HG02610 (cell line): Measurements from ENCODE around the gene COL4A5.
"Not testable (repeated sequence)": the region's sequence is repeated elsewhere in the genome, so short reads cannot be mapped to it uniquely, and the experiment has no call there.

Source experiments
- ATAC-seq: cut with Tn5 transposase; IDR thresholded peaks from one replicate; pipeline ENCODE4 v1.9.1; 2021; ENCODE audit warnings: mild to moderate bottlenecking, moderate library complexity; ENCODE audit not compliant: unreplicated experiment

The COL4A5 gene

DNA sequence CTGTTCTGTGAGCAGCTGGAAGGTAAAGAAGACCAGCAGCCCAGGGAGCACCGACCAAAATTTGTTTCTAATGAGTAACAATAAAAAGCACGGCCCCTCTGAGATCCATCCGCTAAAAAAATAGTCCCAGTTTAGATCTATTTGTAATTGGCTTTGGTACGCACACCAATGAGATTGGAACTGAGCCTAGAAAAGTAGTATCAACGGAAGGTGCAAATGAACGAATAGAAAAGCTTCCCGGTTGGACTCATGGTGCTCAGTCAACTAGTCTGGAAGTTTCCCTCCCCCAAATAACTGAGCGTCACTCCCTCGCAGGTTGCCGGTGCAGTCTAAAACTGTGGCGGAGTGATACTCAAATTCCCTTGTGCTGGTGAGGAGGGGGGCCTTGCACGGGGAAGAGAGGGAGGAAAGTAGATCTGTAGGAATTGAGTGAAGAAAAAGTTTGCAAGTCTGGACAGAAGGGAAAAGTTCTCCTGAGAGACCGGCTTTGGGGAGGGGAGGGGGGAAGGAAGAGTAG is at the start of gene COL4A5:
TSS of gene COL4A5 (plus strand) at position 413 of the 517 bp plus-strand sequence. CDS start 288 bp downstream, outside the sequence.
- ATAC-seq = no peak

DNA sequence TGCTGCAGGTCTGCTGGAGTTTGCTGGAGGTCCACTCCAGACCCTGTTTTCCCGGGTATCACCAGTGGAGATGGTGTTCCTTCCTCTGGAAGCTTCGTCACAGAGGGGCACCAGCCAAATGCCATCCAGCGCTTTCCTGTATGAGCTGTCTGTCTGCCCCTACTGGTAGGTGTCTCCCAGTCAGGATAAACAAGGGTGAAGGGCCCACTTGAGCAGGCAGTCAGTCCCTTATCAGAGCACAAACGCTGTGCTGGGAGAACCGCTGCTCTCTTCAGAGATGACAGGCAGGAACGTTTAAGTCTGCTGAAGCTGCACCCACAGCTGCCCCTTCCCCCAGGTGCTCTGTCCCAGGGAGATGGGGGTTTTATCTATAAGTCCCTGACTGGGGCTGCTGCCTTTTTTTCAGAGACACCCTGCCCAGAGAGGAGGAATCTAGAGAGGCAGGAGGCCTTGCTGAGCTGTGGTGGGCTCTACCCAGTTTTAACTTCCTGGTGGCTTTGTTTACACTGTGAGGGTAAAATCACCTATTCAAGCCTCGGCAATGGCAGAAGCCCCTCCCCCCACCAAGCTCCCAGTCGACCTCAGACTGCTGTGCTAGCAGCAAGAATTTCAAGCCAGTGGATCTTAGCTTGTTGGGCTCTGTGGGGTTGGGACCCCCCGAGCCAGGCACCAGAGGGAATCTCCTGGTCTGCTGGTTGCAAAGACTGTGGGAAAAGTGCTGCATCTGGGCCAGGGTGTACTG is 48.5 kb upstream of the COL4A5 start:
- not testable (repeated sequence) for ATAC-seq

DNA sequence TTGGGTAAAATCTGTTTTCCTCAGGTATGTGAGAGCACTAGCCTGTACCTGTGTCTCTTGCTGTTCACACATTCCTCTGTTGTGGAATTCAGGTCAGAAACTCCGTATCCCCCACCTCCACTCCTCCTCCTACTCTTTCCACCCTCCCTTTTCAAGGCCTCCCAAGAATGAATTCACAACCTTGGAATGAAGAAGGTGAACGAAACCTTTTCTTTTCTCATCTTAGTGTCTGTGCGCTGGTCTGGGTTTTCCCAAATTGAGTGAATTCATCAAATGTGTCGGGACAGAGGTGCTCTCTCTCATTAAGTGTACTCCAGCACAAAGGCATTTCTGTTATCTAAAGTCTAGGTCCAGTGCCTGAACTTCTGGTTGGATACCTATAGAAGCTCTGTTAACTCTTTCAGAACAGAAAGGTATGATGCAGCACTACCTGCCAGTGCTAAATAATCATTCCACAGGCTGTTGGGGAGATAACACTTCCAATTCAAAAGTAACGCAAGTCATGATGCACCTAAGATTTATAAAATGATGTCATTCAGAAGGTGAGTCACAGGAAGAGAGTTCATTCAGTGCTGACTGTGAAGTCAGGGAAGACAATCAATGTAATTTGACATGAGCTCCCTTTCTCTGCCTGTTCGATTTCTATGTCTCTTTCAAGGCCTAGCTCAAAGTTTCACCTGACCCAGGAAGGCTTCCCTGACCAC is 43.3 kb upstream of the COL4A5 start:
- ATAC-seq = no peak

DNA sequence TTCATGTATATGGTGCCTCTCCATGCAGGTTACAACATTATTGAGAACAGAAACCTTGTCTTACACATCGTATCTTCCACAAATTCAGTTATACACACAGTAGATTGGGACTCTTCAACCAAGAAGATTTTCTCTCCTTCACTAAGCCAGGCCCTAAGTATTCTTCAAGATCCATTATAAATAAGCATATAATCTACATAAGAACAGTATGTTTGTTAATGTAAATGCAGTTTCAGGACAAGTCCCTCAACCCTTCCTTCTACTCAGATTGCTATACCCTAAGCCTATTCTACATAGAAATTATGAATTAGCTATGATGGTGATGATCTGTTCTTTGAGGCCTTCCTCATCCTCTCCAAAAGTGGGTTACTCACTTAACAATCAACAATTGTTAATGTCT is 42.7 kb upstream of the COL4A5 start:
- ATAC-seq = no peak

DNA sequence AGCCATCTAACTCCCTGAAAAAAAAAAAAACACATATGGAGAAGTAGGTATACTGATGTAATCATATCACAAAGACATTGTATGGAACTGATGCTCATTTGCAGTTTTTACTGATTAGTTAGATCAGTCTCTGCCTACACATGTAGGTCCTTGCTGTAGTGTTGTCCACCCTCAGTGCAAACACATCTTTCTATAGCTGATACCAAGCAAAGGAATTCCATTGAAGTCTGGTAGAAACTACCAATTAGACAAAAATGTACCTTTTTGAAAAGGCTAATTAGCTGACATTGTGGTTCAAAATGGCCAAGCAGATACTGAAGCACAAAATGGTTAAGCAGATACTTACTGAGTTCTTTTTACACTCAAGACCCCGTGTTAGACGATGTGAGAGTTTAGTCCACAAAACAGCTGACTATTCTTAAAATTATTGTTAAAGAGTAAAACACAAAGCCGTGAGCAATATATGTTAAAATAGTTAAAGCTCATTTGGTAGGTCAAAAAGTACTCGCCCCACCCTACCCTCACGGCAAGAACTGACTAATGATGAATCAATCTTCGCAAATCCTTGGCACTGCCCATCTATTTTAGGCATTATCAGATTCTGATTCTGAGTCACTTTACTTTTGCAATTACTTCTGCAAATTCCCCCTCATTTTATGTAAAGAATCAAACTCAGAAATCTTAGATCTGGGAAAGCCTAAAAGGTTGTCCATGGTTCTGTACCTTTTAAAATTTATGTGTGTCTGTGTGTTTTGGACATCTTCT is 41.8 kb upstream of the COL4A5 start:
- no peak for ATAC-seq

DNA sequence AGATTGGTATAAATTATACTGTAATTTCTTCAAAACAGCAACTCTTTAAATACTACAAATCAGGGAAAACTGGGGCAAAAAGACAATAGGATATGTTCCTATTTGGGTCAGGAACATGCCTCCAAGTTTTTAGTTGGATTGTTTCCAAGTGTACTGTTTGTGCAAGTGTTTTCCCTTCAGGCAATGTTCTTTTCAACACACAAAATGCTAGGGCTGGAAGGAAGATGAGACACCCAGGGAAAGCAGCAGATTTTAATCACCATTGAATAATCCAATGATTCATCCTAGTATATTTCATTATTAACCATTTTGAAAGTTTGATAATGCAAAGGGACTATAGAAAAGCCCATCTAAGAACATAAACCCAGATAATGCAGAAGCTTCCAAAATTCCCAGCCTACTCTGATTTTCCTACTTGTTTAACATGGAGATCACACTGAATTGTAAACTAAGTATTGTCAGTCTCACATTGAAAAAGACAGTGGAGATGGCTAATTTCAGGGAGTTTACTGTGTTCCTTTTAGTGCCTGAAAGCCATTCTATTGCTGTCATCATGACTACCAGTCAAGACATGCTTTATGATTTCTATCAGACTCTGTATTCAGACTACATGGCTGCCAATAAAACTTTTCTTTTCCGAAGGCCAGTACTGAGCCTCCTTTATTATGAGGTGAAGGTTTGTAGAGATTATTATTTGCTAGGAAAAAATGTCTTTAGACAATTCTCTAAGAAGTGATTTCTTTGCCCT is 40.0 kb upstream of the COL4A5 start:
- ATAC-seq = no peak

DNA sequence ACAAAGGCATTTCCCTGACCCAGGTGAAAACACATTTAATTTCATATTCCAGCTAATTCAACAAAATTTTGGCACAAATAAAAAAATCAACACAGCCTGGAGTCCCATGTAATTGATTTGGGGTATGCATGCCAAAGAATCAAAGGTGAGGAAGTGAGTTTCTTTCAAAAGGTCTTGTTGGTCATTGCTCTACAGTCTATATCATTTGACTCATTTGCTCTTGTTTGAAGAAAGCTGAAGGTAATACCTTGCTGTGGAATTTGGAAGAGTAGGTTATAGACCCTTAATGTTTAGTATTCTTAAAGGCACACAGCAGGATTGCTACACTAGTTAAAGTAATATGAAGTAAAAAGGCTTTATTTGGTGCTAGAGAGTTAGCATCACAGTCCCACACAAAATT is 26.9 kb upstream of the COL4A5 start:
- no peak for ATAC-seq

DNA sequence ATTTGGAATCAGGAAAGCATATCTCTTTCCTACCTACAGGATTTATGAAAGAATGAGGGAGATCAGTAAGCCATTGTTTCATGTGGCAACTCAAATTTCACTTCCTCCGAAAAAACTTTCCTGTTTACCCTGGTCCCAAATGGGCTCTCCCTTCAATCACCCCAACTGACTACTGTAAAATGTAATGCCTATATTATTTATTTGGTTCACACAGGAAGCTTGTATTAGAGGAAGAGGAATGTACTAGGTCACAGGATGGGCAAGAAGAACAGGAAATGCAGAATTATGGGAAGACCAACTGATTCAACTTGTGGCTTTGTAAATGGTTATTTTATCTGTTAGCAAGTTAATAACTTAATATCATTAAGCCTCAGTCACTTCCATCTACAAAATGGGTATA is 24.5 kb upstream of the COL4A5 start:
- ATAC-seq = no peak

DNA sequence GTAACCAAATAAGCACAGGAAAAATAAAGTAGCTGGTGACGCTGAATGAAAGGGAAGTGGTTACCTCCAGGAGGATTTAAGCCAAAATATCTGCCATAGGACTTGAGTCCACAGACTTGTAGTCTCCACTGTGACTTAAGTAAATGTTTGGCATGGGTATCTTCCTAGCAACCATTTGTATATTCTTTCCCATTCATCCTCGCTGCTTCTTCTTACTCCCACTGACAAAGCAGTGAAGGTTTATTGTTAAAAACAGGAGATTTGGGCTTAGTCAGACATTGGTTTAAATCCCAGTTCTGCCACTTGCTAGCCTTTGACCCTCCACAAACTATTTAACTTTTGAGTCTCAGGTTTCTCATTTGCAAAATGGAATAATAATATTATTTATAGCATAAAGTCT is 23.7 kb upstream of the COL4A5 start:
- ATAC-seq = no peak

DNA sequence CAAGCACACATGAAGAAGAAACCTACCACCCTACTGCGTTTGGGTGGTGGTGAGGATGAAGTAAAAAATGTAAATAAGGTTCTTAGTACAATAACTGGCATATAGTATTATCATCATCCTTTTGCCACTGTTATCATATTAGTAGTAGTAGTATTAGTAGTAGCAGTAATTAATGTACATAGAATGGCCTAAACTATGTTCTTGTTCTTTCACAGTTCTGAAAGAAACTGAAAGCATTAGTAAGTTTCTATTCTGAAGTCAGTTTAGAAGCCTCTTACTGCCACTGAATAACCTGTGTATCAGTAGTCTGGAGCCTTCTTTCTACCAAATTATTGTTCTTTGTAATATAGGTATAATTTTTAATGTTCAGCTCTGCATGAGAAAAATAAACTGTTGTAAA is 22.4 kb upstream of the COL4A5 start:
- no peak for ATAC-seq

DNA sequence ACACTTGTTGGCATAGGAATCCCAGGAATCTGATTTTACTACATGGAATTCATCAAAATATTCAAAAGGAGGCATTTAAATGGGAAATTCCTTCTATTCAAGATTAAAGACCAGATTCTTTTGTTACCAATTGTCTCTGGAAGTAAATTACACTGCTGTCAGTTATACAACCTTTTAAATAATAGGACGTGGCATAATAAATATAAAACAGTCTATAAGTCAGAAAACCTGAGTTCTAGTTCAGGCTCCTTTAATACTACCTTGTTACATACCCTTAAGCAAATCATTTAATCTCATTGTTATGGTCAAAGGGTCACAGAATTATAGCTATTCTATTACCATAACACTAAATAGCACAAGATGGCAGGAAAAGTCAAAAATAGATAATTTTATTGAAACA is 20.2 kb upstream of the COL4A5 start:
- ATAC-seq = no peak

DNA sequence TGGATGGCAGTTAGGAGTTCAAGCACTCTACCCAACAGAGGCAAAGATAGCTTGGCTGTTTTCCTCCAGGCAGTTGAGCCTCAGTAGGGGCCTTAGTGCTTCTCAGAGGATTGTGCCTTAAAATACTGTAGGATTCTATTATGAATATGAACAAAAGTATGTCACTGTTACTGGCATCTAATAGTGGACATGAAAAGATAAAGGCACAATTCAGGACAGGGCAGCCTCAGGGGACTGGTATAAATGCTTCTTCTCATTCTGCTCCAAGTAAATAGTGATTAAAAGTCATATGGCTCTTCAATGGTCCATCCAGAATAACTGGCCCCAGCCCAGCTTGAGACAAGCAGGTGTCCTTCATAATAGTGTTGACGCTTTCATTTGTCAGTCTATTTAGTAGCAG is 19.2 kb upstream of the COL4A5 start:
- ATAC-seq = no peak

DNA sequence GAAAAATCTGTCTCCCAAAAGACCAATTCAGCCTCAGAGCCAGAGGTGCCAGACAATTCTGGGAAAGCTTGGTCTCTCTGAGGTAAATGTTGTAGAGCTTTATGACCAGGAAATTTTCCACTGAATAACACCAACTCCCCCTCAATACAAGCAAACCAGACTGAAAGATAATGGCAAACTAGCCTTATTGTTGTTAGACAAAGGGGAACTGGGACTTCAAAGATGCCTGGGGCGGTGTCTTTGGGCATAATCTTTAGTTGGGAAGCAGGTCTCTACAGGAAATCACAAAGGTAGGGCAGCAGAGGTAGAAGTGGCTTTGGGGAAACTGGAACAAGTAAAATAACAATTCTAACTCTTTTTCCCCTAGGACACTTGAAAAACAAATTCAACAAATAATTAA is 13.4 kb upstream of the COL4A5 start:
- ATAC-seq = no peak

DNA sequence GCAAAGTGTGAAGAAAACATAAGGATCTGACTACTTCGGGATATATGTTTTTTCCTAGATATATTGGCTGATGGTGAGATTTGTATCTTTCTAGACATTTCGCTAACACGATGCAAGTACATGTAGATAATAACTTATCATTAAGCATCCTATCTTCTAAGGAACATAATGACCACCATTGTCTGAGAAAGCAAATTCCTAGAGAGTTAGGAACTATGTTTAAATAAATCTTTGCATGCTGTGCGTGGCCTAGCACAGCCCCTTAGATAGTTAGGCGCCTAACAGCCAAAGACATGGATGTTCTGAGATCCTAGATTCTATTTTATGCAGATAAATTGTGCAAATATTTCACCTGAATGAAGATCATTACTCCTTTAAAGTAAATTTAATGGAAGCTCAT is 4.4 kb upstream of the COL4A5 start:
- no peak for ATAC-seq

DNA sequence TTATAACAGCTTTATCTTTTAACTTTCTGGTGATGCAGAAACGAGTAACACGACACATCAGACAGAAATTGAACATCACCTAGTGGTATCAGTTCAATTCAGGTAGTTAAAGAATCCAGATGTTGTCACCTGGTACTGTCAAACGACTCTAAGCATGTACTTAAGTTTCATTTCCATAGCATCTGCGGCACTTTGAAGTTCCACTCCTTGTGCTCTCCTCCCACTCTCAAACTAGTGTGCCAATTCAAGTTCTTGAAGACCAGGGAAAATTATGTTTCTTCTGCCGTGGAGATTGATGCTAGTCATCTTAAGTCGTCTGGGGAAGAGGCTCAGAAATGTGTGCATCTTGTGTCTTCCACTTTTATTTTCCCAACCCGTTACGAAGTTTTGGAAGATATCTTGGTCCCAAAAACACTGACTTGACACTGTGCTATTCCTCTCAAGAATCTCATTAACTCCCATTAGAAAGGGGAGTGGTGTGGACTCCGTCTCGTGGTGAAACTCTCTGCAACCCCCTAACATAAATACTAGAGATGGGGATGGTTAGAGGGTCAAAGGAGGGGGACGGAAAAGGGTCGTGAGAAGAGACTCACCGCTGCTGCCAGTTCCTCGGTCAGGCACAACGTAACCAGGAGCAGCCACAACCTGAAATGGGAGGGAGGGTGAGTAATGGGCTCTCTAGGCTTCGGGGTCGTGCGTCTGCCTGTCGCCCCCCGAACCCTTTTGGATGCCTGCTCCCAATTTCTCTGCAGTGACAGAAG is 2.1 kb upstream of the COL4A5 start:
- no peak for ATAC-seq

DNA sequence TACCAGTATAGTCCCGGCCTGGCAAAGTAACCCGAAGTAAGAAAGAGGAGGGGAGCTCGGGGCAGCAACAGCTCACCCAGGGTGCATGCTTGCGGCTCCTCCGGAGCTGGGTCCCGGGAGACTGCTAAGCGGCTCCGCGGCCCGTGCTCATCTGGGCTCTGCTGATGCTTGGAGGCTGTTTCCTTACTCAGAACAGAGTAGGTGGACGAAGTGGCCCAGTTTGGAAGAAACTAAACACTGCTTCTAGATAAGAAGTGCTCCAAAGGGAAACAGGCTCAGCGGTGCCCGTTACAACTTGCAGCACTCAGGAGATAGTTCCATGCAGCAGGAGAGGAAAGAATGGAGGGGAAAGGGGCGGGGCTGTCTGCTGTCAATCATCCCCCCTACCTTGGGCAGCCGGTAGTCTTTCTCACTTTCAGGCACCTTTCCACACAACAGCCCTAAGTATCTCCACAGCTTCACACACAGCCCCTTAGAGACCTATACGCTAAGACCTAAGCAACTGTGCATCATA is 1.5 kb upstream of the COL4A5 start, which contains the start of gene COL4A6:
TSS of gene COL4A6 (minus strand) at position 313 of the 514 bp plus-strand sequence. CDS start at position 87, 226 bp downstream.
- no peak for ATAC-seq

DNA sequence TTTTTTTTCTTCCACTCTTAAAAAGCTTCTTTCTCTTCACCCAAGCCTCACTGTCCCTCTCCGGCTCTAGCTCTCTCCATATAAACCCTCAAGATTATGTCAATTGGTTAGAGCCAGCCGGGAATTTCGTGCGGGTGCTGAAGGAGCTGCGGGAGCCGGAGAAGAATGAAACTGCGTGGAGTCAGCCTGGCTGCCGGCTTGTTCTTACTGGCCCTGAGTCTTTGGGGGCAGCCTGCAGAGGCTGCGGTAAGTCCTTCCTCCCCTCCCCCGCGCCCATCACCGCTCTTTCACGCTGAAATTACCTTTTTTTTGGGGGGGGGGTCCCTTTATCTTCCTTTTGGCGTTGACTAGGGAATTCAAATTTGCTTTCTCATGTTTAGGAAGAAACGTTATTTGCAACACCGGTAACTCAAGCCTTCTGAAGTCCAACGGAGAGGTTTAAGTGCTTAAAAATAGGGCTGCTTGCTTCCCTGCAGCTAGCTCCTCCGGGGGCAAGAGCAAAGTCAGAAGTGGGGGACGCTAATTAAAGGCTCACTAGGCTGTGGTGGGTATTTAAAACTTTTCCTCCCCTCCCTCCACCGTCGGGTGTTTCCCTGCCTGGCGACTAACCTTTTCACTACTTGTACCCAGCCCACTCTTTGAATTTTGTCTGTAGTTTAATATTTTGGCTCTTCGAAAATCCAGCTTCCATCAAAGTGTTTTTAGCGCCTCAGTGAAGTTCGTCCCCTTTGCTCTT is 491 bp downstream of the COL4A5 start:
- no peak for ATAC-seq

DNA sequence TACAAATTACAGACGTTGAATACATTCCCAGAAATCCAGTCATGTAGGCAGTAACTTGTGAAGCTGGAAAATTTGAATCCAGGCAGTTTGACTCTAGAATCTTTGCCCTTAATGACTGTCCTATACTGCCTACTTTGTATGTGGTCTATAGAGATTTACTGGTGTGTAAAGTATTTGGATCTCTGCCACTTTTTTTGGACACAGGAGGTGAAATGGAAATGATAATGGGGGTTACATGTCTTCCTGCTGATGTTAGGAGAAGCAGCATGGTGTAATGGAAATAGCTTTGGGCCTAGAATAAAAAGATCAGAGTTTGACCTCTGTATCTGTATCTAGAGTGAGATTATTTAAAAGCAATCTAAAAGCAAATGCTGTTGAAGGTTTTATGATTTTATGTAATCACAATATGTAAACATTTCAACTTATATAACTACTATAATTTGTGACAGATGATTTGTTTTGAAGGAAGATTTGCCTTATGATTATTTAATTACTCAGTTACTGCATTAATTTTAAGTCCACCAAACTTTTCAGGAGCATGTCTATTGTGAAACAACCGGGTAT is 3.3 kb downstream of the COL4A5 start:
- ATAC-seq = no peak

DNA sequence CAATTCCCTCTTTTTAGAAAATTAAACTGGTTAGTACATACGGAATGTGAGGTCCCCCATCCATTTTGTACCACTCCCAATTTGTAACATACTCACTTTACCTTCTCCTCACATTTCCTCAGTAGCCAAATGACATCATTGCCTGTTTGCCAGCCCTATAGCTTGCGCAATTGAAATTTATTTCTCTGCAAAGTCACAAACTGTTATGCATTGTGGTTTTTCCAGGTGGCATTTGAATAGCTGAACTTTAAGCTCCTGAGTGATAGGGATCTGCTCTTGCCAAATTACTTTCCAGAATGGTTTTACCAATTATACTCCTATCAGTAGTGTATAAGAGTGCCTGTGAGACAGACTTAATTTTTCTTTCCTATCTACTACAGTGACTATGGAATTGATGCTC is 7.7 kb downstream of the COL4A5 start:
- no peak for ATAC-seq
